ENCODE measurements around the gene HOXB4.

HOXB4 gene

GRCh38 chr17:48601207-48601538, 23.0 kb upstream of the HOXB4 start:
- no peak overlapping the region for H3K4me3 ChIP-seq (ENCODE audit: low read depth, low read length)

DNA sequence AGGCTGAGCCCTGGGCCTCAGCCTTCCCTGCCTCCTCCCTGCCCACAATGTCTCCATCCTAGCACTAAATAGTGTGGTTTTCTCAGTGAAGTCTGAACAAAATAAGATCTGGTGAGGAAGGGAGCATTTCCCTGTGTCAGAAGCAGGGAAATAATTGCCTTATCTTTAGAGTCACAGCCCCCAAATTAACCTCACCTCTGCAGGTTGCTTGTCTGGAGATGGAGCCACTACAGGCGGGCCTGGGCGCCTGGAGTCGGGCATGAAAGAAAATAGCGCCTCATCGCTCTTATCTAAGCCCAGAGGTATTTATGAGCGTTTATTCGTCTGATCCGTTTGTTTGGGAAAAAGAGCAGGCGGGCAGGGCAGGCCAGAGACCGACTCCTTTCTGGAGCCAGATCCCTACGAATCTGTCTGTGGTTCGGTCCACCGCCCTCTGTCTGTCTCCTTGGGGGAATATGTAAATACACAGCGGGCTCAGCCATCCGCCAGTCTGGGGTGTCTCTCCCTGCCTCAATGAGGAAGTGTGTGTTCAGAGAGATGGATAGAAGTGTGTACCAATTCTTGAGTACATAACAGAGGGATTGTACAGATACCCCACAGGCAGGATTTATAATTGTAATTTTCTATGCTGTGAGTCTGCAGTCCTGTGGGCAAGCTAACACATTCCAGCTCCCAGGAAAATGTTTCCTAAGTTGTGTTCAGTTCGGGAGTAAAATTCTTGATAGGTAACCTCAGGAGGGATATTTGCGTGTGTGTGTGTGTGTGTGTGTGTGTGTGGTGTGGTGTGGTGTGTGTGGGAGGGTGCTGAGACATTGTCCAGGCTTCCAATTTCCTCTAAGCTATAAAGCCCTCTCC, 22.3 kb upstream of the HOXB4 start:
- TF ChIP-seq, protein P1, sequence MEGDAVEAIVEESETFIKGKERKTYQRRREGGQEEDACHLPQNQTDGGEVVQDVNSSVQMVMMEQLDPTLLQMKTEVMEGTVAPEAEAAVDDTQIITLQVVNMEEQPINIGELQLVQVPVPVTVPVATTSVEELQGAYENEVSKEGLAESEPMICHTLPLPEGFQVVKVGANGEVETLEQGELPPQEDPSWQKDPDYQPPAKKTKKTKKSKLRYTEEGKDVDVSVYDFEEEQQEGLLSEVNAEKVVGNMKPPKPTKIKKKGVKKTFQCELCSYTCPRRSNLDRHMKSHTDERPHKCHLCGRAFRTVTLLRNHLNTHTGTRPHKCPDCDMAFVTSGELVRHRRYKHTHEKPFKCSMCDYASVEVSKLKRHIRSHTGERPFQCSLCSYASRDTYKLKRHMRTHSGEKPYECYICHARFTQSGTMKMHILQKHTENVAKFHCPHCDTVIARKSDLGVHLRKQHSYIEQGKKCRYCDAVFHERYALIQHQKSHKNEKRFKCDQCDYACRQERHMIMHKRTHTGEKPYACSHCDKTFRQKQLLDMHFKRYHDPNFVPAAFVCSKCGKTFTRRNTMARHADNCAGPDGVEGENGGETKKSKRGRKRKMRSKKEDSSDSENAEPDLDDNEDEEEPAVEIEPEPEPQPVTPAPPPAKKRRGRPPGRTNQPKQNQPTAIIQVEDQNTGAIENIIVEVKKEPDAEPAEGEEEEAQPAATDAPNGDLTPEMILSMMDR (IDR thresholded peaks at IDR 0.05; ENCODE audit: low read depth, low read length, missing control alignments), result no peak
- no peak for DNase-seq (ENCODE audit: low read depth)
- no peak overlapping the region for H3K4me3 ChIP-seq (ENCODE audit: low read depth, low read length)
- in situ Hi-C loops (cut with HindIII; ENCODE audit: low sequenced_read_pairs), result no loop called here

More at GRCh38 chr17:48601207-48601538, 23.0 kb upstream of the HOXB4 start:
- DNase-seq (ENCODE audit: low read depth), result no peak
- in situ Hi-C loops (cut with HindIII; ENCODE audit: low sequenced_read_pairs), result no loop called here
- TF ChIP-seq, protein P1 (IDR thresholded peaks at IDR 0.05; ENCODE audit: low read depth, low read length, missing control alignments), result no peak

DNA sequence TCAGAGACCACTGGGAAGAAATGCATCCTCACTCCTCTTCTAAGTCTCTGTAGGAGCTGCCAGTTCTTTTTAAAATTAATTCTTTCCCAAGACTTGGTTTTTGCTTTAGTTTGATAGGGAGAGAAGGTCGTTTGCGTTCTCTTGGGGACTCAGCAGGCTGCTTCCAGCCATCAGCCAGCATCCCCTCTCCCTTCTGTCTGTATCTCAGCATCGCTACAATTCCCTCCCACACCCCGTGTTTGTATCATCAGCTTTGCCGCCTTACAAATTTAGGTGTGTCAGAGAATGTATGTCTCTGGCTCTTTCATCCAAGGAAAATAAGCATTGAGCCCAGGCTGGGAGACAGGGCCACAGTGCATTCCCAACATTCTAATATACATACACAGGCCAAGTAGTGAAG, 21.2 kb upstream of the HOXB4 start:
- no peak for DNase-seq (ENCODE audit: low read depth)
- in situ Hi-C loops (cut with HindIII; ENCODE audit: low sequenced_read_pairs), result no loop called here
- TF ChIP-seq, protein P1 (IDR thresholded peaks at IDR 0.05; ENCODE audit: low read depth, low read length, missing control alignments), result no peak
- no peak overlapping the region for H3K4me3 ChIP-seq (ENCODE audit: low read depth, low read length)

DNA sequence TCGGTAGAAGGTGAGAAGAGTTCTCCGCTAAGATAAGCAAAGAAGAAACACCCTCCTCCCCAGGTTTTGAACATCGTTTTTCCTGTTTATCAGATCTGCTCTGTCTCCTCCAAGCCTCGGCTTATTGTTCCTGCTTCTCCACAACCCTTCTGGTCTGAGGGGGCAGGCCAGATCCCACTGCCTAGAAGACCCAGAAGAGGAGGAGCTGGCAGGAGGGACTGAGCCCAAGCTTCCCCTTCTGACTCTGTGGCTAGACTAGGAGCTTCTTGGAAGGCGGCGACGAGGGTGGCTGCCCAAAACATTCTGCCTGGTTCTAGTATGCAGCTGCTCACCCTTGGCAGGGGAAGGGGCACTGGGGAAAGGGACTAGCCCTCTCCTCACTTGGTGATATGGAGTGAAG, 20.6 kb upstream of the HOXB4 start:
- TF ChIP-seq, protein P1 (IDR thresholded peaks at IDR 0.05; ENCODE audit: low read depth, low read length, missing control alignments), result no peak
- in situ Hi-C loops (cut with HindIII; ENCODE audit: low sequenced_read_pairs), result no loop called here

DNA sequence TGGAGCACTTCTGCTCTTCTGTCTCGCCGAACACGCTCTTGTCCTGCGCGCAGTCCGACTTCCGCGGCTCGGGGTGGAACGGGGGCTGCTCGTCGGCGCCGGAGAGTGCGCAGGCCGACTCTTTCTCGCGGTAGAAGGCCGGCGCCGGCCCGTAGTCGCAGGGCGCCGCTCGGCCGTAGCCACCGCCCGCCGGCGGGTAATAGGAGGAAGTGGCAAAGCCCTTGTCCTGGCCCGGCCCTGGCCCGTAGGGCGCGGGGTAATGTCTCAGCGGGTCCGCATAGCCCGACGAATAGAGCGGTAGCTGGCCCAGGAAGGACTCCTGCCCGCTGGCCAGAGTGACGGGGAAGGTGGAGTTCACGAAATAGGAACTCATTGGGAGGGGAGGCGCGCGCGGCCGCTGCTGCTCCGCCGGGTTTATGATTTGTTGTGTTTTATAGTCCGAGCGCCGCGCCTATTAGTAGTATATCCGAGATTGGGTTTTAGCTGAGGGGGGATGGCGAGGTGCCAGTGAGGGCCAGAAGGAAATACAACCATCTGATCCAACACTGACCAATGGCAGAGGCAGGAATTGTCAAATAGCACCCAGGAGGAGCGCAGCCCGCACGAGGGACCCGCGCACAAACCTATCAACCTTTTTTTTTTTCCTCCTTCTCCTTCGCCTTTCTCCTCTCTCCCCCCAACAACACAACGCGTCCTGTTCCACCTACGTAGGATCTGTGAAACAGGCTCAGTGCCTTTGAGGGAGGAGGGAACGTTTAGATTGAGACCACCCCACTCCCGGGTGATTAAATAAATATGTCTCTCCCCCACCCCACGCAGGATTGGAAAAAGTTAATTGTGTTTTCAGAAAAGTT, 19.9 kb upstream of the HOXB4 start:
- no peak for DNase-seq (ENCODE audit: low read depth)
- peak overlapping the region; percentile 44 for H3K4me3 ChIP-seq (ENCODE audit: low read depth, low read length)
- TF ChIP-seq, protein P1 (IDR thresholded peaks at IDR 0.05; ENCODE audit: low read depth, low read length, missing control alignments), result no peak
- in situ Hi-C loops (cut with HindIII; ENCODE audit: low sequenced_read_pairs), result no loop called here

More for the DNA sequence above, 20.6 kb upstream of the HOXB4 start:
- no peak overlapping the region for H3K4me3 ChIP-seq (ENCODE audit: low read depth, low read length)
- DNase-seq (ENCODE audit: low read depth), result no peak

DNA sequence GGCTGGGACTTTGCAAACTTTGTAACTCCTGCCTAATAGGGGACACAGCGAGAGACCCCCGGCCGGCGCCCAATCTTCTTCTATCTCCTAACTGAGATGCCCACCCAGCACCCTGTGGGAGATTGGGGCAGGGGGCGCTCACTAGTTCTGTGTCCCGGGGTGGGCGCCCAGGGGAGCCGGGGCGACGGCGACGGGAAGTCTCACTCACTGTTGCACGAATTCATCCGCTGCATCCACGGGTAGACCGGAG, 19.3 kb upstream of the HOXB4 start:
- H3K4me3 ChIP-seq (ENCODE audit: low read depth, low read length), result peak overlapping the region; percentile 44
- in situ Hi-C loops (cut with HindIII; ENCODE audit: low sequenced_read_pairs), result no loop called here
- no peak for DNase-seq (ENCODE audit: low read depth)
- TF ChIP-seq, protein P1 (IDR thresholded peaks at IDR 0.05; ENCODE audit: low read depth, low read length, missing control alignments), result no peak
